Gastroesophageal sphincter (tissue), 3 donors: ENCODE measurements around the gene IL1RAPL1.

Source experiments
- CTCF ChIP-seq, 4 experiments: fragments of 200-600 bp in 2 of 4; fragments of 450-650 bp in 2 of 4; sonication (generic) in 1 of 4; IDR thresholded peaks; one replicate each; pipeline ENCODE4 v1.5.1; 2017 to 2019; ENCODE audit warnings: antibody characterized with exemption in 4 of 4, mild to moderate bottlenecking in 2 of 4, moderate library complexity in 2 of 4
- EP300 ChIP-seq: sonication (generic); formaldehyde crosslinking; IDR thresholded peaks from one replicate; pipeline ENCODE4 v1.6.1; 2017; ENCODE audit warnings: antibody characterized with exemption, mild to moderate bottlenecking

GRCh38 chrX:28756647-28757046 is 169.4 kb downstream of the IL1RAPL1 start:
- TF ChIP-seq EP300 (no peak), CTCF (IDR thresholded peaks at IDR 0.05) (no peak)
